Fibroblast of the aortic adventitia (primary cell): ENCODE results near the gene VCL. TPM values are rescaled to one million over a fixed set of nuclear protein-coding genes. Genes with fewer than 3 reads are reported as not detected.

Experiments used
- DNase-seq: peaks from one replicate; pipeline ENCODE4 v3.0.0-alpha.2; 2010; ENCODE audit warnings: low read depth
- H3K4me3 ChIP-seq: 2 replicates; pipeline ENCODE4 v1.5.1; 2011; ENCODE audit warnings: low read depth, mild to moderate bottlenecking, control low read depth, low read length, moderate library complexity
- total RNA-seq: library from RNA; depleted of rRNA; stranded (reverse); fragments of >200 nt; gene quantifications from 2 replicates; pipeline ENCODE4 v1.2.3, GENCODE V29; 2012; ENCODE audit warnings: low replicate concordance
- TF ChIP-seq, protein P1 (sequence below): IDR thresholded peaks from 2 replicates; pipeline ENCODE4 v1.5.1; 2011; ENCODE audit warnings: mild to moderate bottlenecking, low read length, control low read depth, inconsistent platforms; ENCODE audit not compliant: insufficient read depth

Gene VCL
- total RNA-seq, 1 donor = 176 TPM

DNA sequence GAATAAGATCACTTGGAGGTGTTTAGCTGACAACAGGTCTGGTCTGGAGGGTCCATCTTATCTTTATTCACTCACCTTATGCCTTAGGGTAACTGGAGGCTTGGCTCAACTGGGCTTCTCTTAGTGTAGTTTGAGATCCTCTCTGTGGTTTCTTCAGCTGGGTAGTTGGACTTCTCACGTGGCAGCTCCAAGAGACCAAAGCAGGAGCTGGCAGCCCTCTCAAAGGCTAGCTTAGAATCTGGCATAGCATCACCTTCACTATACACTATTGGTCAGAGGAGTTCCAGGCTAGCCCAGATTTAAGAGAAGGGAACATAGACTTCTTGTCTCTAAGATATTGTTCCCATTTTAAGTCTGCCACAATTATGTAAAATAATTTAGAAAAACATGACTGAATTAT is 169.5 kb downstream of the VCL start:
- no peak overlapping the region for H3K4me3 ChIP-seq
- TF ChIP-seq, protein P1, sequence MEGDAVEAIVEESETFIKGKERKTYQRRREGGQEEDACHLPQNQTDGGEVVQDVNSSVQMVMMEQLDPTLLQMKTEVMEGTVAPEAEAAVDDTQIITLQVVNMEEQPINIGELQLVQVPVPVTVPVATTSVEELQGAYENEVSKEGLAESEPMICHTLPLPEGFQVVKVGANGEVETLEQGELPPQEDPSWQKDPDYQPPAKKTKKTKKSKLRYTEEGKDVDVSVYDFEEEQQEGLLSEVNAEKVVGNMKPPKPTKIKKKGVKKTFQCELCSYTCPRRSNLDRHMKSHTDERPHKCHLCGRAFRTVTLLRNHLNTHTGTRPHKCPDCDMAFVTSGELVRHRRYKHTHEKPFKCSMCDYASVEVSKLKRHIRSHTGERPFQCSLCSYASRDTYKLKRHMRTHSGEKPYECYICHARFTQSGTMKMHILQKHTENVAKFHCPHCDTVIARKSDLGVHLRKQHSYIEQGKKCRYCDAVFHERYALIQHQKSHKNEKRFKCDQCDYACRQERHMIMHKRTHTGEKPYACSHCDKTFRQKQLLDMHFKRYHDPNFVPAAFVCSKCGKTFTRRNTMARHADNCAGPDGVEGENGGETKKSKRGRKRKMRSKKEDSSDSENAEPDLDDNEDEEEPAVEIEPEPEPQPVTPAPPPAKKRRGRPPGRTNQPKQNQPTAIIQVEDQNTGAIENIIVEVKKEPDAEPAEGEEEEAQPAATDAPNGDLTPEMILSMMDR = no peak
- no peak for DNase-seq

Other genes starting within 250 kb of the VCL start
- 12.9 and 20.9 TPM in 2 replicates for gene CHCHD1, start 216.1 kb upstream of the VCL start, total RNA-seq
- gene ZSWIM8, start 212.5 kb upstream of the VCL start, total RNA-seq = 38.8 and 48.9 TPM in 2 replicates
- 14.7 and 19.5 TPM in 2 replicates for gene NDST2, start 186.5 kb upstream of the VCL start, total RNA-seq
- gene CAMK2G, start 123.6 kb upstream of the VCL start, total RNA-seq = 25.8 and 31.2 TPM in 2 replicates
- 21.6 and 24.9 TPM in 2 replicates for gene PLAU, start 87.0 kb upstream of the VCL start, total RNA-seq
- gene AP3M1, start 152.7 kb downstream of the VCL start, total RNA-seq = 34.8 and 55.8 TPM in 2 replicates
- gene ADK, start 153.1 kb downstream of the VCL start, total RNA-seq = 26.7 and 96.8 TPM in 2 replicates